SU-DHL-6 (cell line): ENCODE data around the gene GZMM.

ENCODE experiments used
- H2AFZ ChIP-seq: fragments of 200-600 bp; sonication (generic); 2 replicates; pipeline ENCODE4 v1.6.1; 2014; ENCODE audit warnings: low read depth, mild to moderate bottlenecking, moderate library complexity, mixed read lengths, antibody characterized with exemption, low read length; ENCODE audit not compliant: severe bottlenecking
- H3F3A ChIP-seq: fragments of 200-600 bp; shearing (Covaris generic); 2 replicates; pipeline ENCODE4 v1.6.0; 2016; ENCODE audit warnings: antibody characterized with exemption, mild to moderate bottlenecking; ENCODE audit not compliant: insufficient read depth
- H3K27ac ChIP-seq: fragments of 200-600 bp; sonication (generic); 2 replicates; pipeline ENCODE4 v1.5.1; 2016; ENCODE audit warnings: low read depth, mild to moderate bottlenecking, low read length, moderate library complexity, mixed read lengths
- H3K27me3 ChIP-seq: fragments of 200-600 bp; sonication (generic), shearing (Covaris generic); 2 replicates; pipeline ENCODE4 v1.6.0; 2014; ENCODE audit warnings: mild to moderate bottlenecking, low read length
- H3K36me3 ChIP-seq: fragments of 200-600 bp; sonication (generic); 2 replicates; pipeline ENCODE4 v1.6.1; 2014; ENCODE audit warnings: mild to moderate bottlenecking, low read length, mixed read lengths
- H3K4me2 ChIP-seq: fragments of 300-600, 200-600 bp; shearing (Covaris generic), sonication (generic); 2 replicates; pipeline ENCODE4 v1.6.0; 2014; ENCODE audit warnings: low read length, low read depth, mild to moderate bottlenecking; ENCODE audit not compliant: poor library complexity, severe bottlenecking
- H3K4me3 ChIP-seq: fragments of 200-600 bp; sonication (generic); 2 replicates; pipeline ENCODE4 v1.5.1; 2014; ENCODE audit warnings: antibody characterized with exemption, low read length, mild to moderate bottlenecking, mixed read lengths; ENCODE audit not compliant: insufficient read depth, poor library complexity, severe bottlenecking
- H3K79me2 ChIP-seq: fragments of 200-600 bp; sonication (generic); 2 replicates; pipeline ENCODE4 v1.6.1; 2014; ENCODE audit warnings: mild to moderate bottlenecking, low read length, moderate library complexity; ENCODE audit not compliant: insufficient read depth
- H3K9ac ChIP-seq: fragments of 200-600 bp; sonication (generic); 2 replicates; pipeline ENCODE4 v1.7.0; 2014; ENCODE audit warnings: mild to moderate bottlenecking, low read length
- H3K9me2 ChIP-seq: fragments of 200-600 bp; sonication (generic); replicated peaks from 2 replicates; pipeline ENCODE4 v1.6.1; 2014; ENCODE audit warnings: low read length; ENCODE audit not compliant: insufficient read depth
- H3K9me3 ChIP-seq: fragments of 200-600 bp; sonication (generic); 2 replicates; pipeline ENCODE4 v1.6.1; 2014; ENCODE audit warnings: low read length, mixed read lengths; ENCODE audit not compliant: insufficient read depth
- H4K20me1 ChIP-seq: fragments of 200-600 bp; sonication (generic); 2 replicates; pipeline ENCODE4 v1.6.1; 2014; ENCODE audit warnings: low read depth, mild to moderate bottlenecking, antibody characterized with exemption, low read length, moderate library complexity, mixed read lengths
- CTCF ChIP-seq: fragments of 200-600 bp; sonication (generic); IDR thresholded peaks from one replicate; pipeline ENCODE4 v1.5.1; 2017; ENCODE audit warnings: antibody characterized with exemption, mild to moderate bottlenecking, low read length, moderate library complexity; ENCODE audit not compliant: insufficient read depth, poor library complexity, severe bottlenecking
- EZH2phosphoT487 ChIP-seq: fragments of 200-600 bp; sonication (generic), shearing (Covaris generic); conservative IDR thresholded peaks from 2 replicates; pipeline ENCODE4 v1.6.1; 2018; ENCODE audit warnings: mild to moderate bottlenecking, antibody characterized with exemption, low read length, moderate library complexity, mixed read lengths

Gene GZMM

GRCh38 chr19:566403-566802, 22.6 kb downstream of the GZMM start:
- Histone ChIP-seq H3K4me3 (no peak overlapping the region), H3F3A (peaks cover 6% of the 10 kb centered on the region), H3K9me3 (no peaks in the 10 kb centered on the region), H3K9me2 (no peaks in the 10 kb centered on the region), H2AFZ (no peak overlapping the region), H3K79me2 (no peaks in the 10 kb centered on the region), H3K27me3 (no peaks in the 10 kb centered on the region), H3K4me2 (no peak overlapping the region), H3K9ac (no peak overlapping the region), H4K20me1 (no peaks in the 10 kb centered on the region), H3K36me3 (no peaks in the 10 kb centered on the region), H3K27ac (no peak overlapping the region)
- no peak for TF ChIP-seq CTCF
- no peak for TF ChIP-seq EZH2phosphoT487

GRCh38 chr19:566844-567243, 23.0 kb downstream of the GZMM start:
- TF ChIP-seq CTCF (no peak), EZH2phosphoT487 (no peak)
- no peaks in the 10 kb centered on the region for H4K20me1 ChIP-seq
- no peaks in the 10 kb centered on the region for H3K27me3 ChIP-seq
- H2AFZ ChIP-seq = no peak overlapping the region
- H3K9me2 ChIP-seq = no peaks in the 10 kb centered on the region
- no peak overlapping the region for H3K4me2 ChIP-seq
- H3K9me3 ChIP-seq = no peaks in the 10 kb centered on the region
- no peak overlapping the region for H3K27ac ChIP-seq
- H3K4me3 ChIP-seq = no peak overlapping the region
- H3K9ac ChIP-seq = no peak overlapping the region
- peaks cover 10% of the 10 kb centered on the region for H3F3A ChIP-seq
- no peaks in the 10 kb centered on the region for H3K79me2 ChIP-seq
- H3K36me3 ChIP-seq = no peaks in the 10 kb centered on the region

GRCh38 chr19:567296-567900, 23.5 kb downstream of the GZMM start:
- H3K9me2 ChIP-seq = no peaks in the 10 kb centered on the region
- no peak overlapping the region for H2AFZ ChIP-seq
- H3K79me2 ChIP-seq = no peaks in the 10 kb centered on the region
- no peak overlapping the region for H3K4me3 ChIP-seq
- TF ChIP-seq EZH2phosphoT487 (no peak), CTCF (no peak)
- H3K9ac ChIP-seq = no peak overlapping the region
- no peaks in the 10 kb centered on the region for H3K27me3 ChIP-seq
- no peaks in the 10 kb centered on the region for H3K9me3 ChIP-seq
- no peak overlapping the region for H3K4me2 ChIP-seq
- H3K36me3 ChIP-seq = no peaks in the 10 kb centered on the region
- no peak overlapping the region for H3K27ac ChIP-seq
- H3F3A ChIP-seq = peaks cover 14% of the 10 kb centered on the region
- H4K20me1 ChIP-seq = no peaks in the 10 kb centered on the region
